NCI-H146 treated with DMSO at 0.1 percent for 48 hours (cell line): ENCODE measurements around the gene EEFSEC.

Experiments
- DNase-seq: peaks from one replicate; lab custom pipeline; 2025; ENCODE audit not compliant: unreplicated experiment; lab: John Stamatoyannopoulos, UW

EEFSEC gene

DNA sequence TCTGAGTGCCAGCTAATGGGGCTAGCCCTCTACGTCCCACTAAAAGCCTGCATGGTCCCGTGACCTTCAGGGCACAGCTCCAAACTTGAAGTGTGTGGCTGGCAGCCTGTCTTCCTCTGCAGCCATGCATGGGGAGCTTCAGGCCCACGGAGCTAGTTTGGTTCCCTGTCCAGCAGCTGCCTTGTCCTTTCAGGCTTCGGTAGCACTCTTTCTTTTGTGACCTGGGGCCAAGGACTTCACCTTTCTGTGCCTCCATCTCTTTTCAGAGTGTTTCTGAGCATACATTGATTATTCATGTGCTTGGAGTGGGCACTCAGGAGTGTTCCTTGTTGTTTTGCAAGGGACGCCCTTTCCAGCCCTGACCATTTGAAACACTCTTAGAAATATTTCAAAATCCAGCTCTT is 158.2 kb downstream of the EEFSEC start:
- no peak for DNase-seq

DNA sequence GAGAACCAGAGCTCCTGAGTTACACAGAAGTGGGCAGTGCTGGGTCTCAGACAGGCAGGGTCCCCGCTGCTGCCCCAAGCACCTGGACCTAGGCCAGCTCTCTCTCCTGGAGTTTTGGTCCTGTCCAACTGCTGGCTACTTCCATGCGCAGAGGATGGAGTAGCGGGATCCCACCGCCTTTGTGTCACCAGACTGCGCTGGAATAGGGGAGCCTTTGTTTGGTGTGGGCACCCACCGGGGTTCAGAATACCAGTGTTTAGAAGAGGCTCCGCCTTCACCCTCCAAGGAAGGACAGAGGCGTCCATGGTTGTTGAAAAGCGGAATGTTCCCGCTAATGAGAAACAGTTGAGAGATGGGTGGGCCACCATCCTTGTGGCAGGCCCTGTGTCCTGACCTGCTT is 159.0 kb downstream of the EEFSEC start:
- DNase-seq = no peak

DNA sequence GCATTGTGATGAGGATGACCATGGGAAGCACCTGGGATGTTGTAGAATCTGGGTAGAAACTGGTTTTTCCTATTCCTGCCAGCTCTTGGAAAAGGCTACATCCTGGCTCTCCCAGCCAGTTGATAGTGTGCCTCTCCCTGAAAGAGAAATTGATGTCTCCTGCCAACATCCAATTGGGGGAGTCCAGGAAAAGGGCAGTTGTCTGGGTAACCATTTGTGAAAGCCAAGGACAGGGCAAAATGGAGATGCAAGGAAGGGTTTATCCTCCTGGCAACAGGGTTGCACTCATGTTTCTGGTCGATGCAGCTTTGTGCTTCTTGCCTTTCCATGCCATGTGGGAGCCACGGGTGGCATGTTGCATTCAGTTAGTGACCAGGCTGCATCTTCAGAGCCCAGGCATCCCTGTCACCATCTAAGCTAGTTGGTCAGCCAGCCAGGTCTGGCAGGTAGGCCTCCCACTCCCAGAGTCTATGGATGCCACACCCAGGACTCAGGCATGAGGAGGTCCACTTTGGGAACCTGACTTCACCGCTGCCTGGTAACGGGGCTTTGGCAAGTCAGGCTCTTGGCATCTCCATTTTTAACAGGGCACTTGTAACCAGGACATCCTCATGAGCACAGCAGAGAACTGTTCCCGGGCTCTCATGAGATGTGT is 159.9 kb downstream of the EEFSEC start:
- no peak for DNase-seq

DNA sequence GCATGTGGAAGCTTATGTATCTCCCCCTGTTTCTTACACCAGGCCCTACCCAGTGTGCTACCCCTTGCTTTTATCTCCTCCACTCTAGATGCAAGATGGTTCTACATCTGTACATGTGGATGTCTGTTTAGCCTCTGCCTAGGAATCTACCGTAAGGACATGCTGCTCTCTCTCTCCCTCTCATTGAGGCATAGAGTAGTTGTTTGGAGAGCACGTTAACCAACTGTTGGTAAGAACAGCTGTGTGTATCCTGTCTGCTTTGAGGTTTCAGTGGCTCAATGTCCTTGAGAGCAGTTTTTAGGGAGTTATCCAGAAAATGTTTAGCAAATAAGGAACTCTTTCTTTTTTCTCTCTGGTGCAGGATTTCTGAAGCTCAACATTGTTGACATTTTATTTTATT is 160.7 kb downstream of the EEFSEC start:
- no peak for DNase-seq

DNA sequence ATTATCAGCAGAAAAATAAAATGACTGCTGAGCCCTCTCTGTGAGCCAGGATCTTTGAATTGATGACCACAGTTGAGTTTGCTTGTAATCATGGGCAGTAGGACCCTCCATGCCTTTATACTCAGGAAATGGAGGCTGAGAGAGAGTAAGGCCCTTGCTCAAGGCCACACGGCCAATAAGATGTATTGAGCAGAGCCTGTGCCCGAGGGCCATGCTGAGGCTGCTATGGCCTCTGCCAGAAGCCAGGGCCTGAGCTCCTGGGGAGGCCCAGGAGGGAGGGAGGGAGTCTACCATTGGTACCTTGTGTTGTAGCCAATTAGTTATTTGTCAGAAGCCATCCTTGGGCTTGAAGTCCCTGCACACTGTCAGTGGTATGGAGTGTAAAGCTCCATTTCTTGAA is 162.0 kb downstream of the EEFSEC start:
- DNase-seq = no peak

DNA sequence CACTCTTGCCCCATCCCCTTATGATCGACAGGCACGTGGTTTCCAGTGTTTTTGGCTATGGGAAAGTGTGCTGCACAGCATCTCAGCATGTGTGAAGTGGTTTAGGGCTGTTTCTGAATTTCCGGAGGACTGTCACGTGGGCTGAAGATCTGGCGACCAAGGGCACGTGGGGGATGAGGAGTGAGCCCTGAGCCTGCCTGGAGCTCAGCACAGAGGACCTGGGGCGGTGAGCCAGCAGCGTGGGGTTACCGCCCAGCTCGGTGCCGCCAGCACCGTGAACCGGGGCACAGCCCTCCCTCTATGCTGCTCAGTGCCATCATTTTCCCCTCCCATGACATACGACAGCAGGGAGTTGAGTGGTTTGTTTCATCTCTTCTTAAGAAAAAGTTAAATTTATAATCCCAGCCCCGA is 163.2 kb downstream of the EEFSEC start:
- DNase-seq = no peak

DNA sequence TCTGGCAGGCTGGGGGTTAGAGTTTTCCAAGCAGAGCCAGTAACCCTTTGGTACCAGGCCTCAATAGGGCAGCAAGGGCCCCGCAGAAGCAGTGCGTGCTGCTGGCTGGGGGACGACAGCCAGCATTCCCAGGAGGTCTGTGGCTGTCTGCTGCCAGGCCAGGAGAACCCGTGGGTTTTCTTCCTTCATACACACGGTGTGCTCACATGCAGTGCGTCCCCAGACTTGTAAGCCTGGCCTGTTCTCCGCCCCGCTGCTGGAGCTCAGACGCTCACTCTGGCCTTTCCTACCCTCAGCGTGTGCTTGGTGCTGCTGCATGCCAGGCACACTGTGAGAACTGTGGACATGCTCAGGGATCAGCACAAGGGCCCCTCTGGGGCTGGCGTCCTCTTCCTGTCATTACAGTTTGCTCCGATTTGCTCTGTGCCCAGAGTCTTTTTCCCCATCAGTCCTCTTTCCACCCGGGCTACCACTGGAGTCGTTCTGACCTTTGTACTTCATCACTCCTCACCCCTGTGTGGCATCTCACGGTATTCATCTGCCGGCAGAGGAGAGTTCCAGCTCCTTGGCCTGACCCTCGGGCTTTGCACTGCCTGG is 163.9 kb downstream of the EEFSEC start:
- DNase-seq = no peak

DNA sequence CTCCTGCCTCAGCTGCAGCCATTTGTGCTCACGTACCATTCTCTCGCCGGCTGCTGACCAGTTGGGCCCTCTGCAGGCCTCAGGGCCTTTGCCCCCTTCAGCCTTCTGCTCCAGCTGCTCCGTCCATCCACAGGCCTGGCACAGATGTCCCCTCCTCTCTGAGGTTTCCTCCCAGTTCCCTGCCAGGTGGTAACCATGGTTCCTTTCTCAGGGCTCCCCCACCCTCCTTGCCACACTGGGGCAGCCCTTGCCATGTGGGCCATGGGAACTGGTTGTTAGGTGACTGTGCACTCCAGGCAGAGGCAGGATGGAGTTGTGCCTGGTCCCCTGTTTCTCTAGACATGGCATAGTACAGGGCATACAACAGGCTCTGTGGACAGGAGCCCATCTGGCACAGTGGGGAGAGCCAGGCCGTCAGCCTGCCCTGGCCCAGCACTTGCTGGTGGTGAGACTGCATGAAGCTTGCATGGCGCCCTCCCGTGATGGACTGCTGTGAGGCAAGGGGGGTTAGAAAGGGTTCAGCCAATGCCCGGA is 164.5 kb downstream of the EEFSEC start:
- DNase-seq = no peak

DNA sequence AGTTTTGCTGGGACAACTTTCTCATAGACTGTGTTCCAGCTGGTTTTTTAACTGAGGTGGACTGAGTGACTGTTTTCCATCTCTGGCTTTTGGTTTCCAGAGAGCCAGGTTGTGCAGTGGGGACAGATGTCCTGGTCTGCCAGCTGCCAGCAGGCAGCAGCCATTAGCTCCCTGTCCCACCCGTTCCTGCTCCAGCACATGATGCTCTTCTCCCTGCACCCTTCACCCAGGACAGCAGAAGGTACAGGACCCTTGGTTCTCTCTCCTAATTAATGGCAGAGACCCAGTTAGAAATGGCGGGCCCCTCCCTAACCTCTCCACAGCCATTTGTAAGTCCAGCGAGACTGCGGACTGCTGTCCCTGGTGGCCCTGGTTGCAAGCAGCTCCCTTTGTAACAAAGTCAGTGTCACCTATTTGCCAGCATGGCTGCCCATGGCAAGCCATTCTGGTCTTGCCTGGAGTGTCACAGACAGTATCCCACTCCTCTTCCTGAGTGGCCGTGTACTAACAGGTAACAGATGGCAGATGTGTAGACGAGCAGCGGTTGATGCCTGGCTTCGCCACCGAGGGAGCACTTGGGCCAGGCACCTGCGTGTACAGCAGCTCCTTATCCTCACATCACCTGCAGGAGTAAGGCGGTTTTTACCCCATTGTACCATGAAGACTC is 165.1 kb downstream of the EEFSEC start:
- no peak for DNase-seq

DNA sequence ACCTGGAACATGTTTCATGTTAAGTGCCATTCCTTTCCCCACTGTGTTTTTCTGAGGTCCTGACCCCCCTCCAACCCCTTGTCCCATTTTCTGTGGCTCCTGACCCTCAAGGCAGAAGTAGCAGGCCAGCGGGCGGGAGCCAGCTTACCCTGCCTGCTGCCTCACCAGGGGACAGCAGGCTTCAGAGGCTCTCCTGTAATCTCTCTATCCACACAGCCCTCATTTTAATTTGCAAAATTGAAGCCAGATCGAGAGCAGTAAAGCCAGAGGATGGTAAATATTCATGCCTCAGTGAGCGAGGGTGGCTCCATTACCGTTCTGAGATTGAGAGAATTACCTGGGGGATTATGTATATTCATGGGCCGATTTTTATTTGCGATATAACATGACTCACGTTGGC is 165.8 kb downstream of the EEFSEC start:
- DNase-seq = no peak

DNA sequence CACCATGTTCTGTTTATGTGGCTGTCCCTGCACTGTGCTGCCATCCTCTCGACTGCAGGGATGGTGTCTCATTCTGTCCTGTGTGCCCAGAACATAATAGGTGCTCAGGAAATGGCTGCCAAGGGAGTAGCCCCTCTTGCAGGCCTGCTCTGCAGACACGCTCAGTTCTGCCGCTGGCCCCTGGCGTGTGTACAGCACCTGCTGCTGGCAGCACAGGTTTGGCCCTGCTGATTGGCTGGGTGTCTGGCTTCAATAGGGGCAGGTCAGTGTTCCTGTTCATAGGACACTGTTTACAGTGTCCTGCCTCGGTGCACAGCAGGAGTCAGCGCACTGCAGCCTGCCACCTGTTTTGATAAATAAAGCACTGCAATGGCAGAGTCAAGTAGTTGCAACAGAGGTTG is 166.5 kb downstream of the EEFSEC start:
- DNase-seq = peak; percentile 95

DNA sequence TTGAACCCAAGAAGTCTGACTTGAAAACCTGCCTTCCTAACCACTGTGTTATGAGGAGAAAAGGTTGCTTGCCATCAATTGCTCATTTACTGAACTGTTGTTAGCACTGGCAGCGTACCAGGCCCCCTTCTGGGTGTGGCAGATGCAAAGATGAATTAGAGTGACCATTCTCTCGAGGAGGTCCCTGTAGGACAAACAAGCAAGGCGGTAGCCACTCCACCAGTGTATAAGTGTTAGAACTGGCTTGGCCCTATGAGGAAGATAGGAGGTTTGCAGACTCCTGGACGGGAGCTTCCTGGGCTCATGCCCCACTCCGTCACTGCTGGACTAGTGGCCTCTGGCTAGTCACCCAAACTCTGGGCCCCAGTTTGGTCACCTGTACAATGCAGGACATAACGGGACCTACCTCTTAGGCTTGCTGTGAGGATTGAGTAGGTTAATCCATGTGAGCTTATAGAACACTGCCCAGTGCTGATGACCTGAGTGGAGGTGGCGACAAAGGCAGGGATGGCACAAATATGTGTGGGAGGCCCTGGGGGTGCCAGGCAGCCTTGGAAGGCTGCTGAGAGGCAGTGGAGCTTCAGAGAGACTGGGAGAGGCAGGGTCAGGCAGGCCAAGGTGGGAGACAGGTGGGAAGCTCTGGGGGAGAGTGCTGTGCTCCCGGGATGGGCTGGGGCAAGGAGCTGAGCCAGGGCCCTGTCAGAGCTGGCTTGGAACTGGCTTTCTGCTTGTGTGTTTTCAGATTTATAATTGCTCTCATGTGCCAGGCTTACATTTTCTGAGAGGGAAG is 167.5 kb downstream of the EEFSEC start:
- DNase-seq = peak; percentile 54

DNA sequence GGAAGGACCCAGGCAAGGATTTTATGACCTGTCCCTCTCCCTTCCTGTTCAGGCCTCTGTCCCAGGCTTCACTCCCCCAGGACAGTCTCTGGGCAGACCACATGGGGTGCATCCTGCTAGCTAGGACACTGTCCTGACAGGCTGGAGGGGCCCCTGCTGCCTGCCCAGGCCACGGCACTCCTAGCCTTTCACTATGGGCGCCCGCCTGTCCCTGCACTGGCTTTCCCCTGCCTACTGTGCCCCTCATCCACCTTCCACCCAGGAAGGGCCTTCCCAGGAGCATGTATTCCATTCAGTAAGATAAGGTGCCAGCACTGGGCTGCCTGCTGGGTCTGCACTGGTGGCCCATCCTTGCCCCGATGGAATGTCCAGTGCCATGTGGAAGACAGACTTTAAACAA is 168.1 kb downstream of the EEFSEC start:
- DNase-seq = no peak

DNA sequence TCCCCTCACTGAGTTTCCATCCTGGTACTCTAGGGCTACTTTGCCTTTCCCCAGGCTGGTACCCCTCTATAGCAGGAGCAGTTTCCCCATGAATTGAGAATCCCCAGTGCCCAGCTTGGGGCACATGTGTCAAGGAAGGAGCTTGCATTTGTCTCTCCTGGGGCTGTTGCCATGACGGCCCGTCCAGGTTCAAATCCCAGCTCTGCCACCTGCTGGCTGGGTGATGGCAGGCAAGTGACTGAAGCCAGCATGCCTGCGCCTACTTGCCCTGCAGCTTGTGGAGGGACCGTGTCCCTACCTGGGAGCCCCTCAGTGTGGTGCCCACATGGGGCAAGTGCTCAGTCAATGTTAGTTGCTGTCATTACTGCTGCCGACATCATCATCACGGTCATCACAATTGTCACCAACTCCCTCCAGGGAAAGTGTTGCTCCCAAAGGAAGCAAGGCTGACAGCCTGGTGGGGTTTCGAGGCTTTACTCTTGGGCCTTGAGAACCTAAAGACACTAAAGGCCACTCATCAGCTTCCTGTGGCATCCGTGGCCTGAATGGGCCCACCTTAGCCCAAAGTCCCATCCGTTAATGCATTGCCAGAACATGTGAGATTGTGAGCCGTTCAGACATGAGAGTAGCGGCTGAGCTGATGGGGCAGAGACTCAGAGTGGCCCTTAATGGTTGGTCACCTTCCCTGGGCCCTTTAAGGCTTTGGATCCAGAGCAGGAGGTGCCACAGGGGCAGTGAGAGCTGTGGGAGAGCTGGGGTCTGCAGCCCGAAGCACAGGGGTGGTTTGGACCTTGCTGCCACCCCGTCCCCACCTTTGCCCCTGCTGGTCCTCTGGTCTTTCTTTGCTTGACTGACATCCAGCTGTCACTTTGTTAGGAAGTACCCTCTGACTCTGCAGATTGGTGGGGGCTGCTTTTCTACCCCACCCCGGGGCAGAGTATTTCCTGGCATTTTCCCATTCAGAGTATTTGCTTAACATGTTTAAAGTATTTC is 169.0 kb downstream of the EEFSEC start:
- DNase-seq = peak; percentile 12

DNA sequence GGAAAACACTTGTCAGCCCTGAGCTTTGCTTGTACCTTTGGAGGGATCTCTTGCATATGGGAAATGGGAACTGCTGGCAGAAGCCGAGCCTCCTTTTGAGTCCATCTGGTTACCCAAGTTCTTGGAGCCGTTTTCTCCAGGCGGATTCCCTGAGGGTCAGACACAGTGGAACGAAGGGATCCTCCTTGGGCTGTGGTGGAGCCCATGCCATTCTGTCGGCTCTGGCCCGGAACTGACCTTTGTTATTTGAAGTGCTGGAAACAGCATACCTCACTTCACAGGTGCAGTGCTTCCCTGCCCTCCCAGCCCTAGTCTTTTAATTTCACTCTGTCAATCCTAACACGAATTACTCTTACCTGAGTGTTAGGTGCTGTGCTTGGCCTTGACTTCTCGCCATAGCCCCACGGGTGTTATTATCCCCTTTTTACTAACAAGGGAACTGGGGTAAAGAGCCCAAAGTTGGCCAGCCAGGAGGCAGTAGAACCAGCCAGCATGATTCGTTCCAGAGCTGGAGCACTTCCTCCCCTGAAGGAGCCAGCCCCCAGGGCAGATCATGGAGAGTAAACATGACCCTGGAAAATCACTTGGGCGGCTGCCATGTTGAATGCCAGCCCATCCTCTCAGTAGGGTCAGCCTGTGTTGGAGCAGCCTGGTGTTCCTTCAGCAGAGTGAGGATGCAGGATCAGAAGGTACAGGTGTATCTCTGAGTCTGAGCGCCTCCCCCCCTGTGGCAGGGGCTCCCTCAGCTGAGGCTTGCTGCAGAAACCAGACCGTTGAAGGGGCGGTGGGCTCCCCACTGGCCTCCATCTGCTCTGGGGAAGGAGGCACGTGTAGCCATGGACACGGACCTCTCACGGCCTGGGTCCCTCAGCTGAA is 170.2 kb downstream of the EEFSEC start:
- peak; percentile 65 for DNase-seq

DNA sequence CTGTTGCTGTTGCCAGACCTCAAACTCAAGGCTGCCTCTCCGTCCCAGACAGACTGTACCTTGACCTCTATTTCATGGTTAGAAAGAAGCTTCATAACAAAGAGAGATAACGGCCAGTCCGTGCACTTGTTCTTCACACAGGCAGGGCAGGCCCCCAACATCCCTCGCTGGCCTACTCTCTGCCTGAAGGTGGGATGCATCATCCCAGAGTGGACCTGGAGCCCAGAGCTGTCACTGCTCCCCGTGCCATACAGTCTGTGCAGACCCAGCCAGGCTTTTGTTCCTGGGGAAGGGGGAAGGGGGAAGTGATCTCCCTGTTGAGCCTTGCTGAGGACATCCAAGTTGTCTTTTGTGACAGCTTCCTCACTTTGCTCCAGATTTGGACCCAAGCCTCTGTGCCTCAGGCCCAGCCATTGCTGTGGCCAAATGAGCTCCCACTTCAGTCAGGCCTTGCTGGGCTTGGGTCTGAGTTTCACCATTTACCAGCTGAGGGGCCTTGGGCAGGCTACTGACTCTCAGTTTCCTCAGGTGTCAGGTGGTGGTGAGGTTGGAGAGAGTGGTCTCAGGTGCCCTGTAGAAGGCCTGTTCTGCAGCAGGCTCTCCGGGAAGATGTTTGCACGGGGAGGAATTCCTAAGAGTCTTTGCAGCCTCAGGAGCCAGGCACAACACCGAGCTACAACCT is 171.8 kb downstream of the EEFSEC start:
- DNase-seq = no peak

DNA sequence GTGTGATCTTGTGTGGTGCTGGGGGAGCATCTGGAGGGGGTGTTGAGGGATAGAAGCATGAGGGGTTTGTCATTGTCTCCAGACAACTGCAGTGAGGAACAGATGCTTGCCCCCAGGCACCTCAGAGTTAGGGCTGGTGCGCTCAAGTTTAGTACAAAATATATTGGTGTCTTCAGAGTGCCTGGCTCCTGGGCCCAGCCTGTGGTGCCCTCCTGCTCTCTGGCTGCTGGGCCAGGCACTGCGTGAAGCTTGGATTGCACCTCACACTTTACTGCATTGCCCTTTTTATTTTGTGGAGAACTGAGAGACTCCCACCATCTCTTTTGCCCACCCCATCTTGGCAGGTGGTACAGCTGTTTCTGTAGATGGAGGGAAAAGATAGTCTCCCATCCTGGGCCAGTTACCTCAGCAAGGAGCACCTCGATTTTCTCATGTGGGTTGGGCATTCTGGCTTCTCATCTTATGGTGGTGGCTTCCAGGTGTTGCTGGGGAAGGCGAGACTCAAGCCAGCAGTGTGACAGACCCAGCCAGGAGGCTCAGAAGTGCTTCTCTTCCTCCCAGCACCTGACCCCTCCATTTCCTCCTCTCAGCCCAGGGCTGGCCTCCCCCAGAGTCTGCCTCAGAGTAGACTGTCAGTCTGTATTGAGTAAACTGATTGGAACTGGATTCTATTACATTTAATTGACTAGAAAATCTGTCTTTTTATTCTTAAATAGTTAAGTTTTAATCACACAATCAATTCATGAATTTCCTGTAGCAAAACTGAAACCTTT is 173.0 kb downstream of the EEFSEC start:
- no peak for DNase-seq

DNA sequence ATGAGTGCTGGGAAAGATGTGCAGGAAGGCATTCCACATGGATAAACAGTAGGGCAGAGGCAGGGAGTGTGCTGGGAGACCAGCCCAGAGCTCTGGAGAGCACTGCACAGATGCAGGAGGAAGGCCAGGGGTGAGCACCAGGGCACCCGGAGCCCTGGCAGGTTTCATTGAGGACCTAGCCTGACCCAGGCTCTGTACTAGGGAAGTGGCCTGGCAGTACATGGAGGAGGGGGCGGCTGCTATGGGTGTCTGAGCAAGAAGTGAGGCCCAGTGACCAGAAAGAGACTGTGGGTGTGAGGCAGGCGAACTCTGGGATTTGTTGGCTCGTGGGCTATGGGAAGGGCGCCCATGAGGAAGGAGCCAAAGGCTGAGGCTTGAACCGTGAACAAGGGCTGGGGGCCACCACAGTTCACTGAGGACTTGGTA is 174.3 kb downstream of the EEFSEC start:
- DNase-seq = no peak
